NCI-H1417 (cell line): ENCODE measurements around the gene CTIF.

Experiments
- DNase-seq, 3 experiments: peaks; one replicate each; lab custom pipeline; 2025; lab: John Stamatoyannopoulos, UW

Gene CTIF

DNA sequence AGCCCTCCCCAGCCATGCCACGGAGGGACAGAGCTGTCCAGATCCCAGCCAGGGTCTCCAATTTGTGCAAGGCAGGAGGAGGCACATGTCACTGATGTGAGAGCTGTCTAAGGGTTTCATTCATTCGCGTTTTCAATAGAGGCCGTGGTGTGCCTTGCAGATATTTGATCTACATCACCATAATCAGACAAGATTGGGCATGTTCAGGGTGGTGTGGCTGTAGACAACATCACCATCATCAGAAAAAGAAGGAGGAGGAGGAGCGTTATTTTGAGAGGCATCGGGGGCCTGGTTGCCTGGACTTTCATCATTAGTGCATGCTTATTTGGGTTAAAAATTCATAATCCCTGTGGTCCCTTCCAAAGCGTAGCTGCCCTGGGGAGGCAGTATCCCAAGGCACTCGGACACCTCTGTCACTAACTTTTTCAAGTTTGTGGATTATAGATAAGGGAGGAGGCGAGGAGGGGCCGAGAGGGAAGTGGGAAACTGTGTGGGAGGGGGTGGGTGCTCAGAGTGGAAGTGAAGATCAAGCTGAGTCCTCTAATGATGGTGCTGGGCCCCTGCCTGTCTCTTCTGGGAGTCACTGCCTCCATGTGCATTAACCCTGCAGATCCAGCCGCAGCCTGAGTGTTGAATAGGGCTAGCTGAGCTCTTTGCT lies 194.1 kb downstream of the CTIF start:
- peak; percentile 2 to 57 (median 30) for DNase-seq

DNA sequence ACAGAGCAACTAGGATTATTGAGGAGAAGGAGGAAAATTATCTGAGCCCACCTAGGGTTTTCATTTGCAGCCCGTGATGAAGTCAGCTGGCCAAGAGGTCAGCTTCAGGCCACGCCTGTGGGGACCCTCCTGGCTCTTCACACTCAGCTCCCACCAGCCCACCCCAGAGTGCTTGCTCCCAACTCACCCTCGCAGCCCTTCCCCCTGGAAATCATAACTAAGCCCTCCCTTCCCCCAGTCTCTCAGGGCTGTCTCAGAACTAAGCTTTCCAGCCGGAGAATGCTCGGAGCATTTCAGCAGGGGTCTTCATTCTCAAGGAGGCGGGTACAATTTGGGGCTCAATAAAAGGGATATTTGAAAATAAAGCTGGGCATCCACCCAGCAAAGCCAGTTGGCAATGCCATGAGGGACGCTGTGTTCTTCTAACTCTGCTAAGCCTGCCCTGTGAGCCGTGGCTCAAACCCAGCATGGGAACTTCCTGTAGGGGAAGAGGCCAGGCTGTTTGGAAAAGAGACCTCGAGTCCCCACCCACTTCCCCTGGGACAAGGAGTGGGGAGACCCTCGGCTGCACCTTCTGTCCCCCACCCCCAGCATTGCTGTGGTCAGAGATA lies 194.9 kb downstream of the CTIF start:
- DNase-seq: no peak

DNA sequence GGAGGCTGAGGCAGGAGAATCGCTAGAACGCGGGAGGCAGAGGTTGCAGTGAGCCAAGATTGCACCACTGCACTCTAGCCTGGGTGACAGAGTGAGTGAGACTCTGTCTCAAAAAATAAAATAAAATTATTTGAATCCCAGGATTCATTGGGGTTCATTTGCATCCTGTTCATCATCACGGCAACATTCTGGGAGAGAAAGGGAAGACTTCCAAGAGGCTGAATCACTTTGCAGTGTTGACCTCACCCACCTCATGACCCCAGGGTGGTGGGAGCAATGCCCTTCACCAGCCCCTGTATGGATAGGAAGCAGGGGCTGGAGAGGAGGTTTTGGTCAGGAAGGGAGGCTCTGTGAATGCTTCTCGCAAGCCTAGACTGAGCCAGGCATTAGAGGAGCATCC lies 195.6 kb downstream of the CTIF start:
- no peak for DNase-seq

DNA sequence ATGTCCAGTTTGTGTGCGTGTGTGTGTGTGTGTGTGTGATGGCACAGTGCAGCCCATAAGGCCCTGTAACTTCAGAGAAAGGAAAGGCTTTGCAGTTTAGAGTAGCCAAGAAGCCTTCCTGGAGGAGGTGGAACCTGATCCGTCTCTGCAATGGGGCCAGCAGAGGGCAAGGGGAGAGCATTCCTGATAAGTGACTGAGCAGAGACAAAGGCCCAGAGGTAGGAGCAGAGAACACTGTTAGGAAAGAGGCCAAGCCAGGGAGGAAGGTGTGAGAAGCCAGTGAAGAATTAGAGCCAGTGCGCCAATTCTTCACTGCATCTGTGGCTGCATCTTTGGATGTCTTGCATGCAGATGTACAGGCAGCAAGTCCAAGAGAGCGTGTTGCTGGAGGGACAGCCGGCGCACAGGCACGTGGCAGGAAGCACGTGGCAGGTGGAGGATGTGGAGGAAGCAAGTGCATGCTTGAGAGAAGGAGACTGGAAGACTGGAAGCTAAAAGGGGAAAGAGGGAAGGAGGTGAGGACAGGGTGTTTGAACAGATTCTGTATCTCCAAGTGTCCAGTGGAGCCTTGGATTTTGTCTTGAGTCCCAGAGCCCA lies 196.3 kb downstream of the CTIF start:
- no peak for DNase-seq

DNA sequence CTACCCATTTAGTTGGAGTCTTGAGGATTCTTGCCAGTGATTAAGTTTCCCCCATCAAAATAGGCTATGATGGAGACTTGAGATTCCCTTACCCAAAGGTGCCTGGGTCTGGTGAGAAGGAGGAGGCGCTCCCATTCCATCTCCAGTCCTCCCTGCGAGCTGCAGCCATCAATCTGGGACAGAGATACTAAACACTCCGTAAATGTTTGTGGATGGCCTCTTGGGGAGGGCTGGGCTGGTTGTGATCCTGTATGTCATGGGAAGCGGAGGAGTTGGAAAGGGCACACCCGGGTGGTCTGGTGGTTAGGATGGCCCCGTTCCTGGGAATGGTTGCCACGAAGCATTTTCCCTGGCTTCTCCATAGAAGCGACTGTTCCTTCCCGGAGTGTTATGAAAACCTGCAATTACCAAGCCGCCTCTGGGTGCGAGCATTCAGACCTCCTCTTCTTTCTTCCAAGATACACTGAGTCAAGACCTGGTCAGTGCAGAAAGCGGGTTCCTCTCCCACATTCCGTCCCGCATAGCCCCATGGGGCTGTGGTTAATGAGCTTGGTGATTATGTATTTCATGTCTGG lies 196.9 kb downstream of the CTIF start:
- no peak for DNase-seq

DNA sequence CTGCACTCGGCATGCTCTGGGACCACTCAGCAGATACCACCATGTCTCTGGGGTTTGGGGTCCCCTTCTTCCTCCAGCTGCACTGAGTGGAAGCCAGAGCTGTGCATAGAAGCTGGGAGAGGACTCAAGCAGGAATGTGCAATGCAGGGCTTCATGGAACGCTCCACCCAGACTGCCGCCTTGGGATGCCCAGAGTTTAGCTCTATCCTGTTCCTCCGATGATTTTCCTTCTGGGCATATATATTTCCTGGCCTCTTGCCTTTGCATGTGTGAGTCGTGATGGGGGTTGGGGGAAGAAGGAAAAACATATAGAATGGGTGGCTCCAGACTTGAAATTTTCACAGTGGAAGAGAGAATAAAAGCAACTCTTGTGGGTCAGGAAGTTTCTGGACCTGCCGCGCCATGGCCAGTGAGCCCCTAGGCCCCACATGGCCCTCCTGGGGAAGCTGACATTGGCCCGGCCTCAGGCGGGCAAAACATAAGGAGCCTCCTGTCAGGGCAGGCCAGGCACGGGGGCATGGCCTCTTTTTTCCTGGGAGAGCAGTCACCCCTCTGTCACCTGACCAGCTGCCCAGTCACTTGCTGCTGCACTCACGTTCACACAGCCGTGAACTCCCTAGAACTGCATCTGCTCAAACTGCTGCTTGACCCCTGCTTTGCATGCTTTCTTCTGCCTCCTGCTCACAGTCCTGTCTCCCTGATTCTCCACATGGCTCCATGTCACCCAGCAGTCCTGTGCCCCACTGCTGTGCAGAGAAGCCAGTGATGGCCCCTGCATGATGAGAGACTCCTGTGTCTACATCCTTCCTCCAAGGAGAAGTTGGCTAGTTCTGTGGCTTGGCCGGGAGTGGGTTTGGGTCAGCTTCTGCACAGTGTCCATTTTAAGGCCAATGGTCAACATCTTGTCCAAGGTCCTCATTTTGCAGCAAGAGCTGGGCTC lies 197.8 kb downstream of the CTIF start:
- DNase-seq: no peak

DNA sequence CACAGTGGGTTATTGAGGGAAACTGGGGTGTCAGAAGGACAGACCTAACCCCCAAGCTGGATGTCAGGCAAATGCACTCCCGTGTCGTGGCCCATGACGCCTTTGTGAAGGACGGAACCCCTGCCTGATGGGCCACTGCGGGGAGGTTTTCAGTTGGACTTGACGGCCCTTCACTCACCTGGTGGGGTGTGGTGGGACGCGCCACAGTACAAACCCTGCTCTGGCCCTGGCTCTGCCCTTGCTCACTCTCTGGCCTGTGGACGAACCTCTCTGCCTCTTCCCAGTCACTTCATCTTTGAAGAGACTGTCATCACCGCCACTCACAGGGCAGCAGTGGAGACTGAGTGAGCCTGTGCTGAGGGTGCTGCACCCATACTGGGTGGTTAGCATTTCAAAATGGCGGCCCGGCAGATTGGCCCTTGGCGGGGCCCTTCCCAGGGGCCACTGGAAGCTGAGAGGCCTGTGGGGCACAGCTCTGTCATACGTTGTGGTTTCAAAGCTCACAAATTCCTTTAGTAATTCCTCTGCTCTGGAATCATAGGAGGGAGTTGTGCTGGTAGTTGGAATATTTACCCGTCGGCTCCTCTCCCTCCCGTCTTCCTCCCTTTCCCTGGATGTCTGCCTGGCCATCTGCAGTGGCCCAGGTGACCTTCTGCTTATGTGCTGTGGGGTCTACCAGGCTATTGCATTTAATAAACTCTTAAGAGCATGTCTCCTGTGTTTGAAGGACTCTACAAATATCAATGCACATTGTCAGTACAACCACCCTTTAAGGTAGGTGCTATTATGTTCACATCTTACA lies 200.6 kb downstream of the CTIF start:
- DNase-seq: no peak

DNA sequence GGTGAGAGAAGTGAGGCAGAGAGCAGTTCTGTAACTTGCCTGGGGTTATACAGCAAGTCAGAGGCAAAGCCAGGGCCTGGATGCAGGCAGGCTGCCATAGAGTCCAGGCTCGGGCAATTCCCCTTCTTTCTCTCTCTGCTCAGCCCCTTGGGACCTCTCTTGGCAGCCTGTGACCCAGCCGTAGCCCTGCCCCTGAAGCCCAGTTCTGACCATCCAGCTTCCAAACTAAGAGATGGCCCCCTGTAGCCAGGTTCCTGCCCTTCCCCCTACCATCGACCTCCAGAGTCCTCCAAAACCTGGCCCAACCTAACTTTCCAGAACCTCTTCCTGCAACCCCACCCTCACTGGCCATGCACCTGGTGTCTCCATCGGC lies 201.2 kb downstream of the CTIF start:
- no peak for DNase-seq

DNA sequence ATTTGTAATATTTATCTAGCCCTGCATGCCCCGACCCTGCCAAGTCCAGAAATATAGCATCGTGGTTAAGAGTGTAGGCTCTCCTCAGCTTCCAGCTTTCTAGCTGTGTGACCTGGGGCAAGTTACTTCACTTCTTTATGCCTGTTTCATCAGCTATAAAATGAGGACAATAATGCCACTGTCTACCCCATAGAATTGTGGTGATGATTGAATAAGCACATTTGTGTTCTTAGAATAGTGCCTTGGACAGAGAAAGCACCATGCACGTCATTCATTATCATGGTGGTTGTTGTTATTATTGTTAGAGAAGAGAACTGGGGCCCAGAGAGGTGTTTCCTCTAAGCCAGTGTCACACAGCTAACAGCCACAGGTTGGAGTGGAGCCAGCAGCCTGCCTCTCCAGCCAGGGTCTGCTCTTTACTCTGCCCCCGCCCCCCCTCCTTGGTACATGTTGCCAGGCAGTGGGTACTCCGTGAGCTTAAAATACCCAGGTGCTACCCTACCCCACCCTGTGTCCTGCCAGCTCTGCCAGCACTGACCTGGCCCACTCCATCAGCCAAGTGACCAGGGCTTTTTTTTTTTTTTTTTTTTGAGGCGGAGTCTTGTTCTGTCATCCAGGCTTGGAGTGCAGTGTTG lies 202.1 kb downstream of the CTIF start:
- DNase-seq: no peak

DNA sequence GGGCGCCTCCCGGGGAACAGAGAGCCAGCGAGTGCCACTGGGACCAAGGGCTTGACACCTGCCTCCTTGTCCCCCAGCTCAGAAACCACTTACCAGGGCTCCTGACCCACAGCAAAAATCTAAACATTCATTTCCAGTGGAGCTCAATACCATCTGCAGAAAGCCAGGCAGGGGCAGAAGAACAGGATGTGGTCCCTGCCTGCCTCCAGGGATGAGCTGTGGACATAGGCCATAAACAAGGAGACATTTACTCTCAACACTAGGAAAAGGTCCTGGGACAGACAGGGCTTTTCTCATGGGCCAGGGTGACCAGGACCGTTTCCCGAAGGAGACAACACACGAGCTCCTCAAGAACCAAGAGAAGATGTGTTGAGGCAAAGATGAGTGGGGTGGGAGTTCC lies 203.0 kb downstream of the CTIF start:
- no peak for DNase-seq

DNA sequence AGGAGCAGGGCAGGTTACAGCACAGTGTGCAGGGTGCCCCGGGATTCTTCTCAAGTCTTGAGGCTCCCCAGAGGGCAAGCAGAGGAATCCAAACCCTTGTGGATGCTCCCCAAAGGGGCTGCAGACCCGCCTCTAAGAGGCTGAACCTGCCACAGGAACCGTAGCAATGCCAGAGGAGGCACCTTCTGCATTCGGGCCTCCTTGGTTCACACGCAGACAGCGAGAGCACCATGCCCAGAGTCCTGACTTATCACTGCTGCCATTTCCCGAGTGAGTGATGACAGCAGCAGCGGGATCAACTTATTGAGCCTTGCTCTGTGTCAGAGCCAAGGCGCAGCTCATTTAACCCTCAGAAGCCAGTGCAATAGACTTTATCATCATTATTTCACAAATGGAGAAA lies 203.5 kb downstream of the CTIF start:
- no peak for DNase-seq

DNA sequence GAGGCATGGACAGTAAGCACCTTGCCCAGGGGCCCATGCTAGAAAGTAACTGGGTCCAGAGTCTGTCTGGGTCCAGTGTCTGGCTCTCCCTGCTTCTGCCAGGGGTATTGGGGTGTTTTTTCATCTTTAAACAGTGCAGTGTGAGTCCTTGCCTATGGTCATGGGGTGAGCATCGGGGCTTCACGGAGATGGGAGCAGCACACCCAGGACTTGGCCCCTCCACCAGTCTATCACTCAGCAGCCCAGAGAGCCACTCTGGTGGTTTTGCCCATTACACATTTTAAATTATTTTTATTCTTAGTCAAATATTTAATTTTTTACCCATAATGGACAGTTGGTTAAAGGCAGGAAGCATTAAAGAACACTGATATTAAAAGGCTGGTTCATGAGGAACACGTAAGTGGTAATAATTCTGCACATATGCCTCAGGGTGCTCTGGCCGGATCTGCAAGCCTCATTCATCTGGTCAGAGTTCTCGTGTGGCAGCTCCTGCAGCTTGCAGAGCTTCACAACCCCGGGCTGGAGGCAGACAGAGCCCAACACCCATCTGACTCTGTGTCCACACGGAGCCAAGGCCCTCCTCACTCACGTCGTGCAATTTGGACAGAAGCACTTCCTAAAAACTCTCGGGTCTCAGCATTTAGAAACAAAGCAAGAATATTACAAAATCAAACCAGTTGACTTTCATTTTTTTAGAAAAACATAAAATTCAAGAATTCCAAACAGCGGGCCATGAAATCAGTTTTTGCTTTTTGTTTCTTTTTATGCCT lies 204.1 kb downstream of the CTIF start:
- DNase-seq: no peak

DNA sequence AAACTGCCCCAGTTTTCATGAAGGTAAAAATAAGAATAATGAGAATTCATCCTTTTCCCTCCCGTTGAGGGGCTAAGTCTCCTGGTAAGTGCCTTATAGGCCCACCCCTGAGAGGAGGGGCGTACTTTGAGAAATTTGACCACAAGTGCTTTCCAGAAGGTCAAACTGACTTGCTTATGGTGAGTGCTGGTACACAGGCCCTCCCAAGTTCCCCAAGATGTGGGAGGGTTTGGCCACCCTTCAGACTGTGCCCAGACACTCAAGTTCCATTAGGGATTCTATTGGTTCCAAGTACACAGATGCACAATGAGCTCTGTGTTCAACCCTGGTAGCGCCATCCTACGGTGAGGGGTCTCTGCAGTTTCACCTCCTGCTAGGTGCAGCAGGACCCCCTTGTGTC lies 205.1 kb downstream of the CTIF start:
- no peak for DNase-seq

DNA sequence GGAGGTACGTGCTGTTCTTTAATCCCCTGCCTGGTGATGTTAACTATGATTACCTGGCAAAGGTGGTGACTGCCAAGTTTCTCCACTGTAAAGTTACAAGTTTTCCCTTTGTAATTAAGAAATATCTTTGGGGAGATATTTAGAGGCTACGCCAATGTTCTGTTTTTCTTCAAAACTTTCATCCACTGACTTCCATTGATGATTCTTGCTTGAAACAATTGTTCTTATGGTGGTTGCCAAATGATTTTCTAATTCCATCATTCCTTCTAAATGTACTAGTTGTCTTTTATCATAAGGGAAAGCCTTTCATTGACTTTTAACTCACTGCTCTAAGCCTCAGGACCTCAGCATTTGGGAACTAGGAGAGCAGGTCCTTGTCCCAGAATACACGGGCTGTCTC lies 206.5 kb downstream of the CTIF start:
- no peak for DNase-seq

DNA sequence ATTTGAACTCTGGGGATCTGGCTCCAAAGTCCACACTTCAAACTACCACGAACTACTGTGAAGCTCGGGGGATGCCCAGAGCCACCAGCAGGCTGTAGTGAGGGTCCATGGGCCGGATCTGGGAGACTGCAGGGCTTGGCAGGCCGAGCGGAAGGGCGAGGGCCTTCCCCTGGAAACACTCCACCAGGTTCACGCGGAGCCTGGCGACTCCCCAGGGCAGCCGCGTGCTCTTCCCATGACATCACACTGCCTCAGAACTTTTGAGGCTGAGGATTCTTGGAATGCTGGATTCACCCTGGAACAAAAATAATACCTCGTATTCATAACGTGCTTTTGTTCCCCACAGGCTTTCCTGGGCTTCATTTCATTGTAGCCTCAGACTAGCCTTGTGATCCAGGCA lies 210.9 kb downstream of the CTIF start:
- DNase-seq: no peak

DNA sequence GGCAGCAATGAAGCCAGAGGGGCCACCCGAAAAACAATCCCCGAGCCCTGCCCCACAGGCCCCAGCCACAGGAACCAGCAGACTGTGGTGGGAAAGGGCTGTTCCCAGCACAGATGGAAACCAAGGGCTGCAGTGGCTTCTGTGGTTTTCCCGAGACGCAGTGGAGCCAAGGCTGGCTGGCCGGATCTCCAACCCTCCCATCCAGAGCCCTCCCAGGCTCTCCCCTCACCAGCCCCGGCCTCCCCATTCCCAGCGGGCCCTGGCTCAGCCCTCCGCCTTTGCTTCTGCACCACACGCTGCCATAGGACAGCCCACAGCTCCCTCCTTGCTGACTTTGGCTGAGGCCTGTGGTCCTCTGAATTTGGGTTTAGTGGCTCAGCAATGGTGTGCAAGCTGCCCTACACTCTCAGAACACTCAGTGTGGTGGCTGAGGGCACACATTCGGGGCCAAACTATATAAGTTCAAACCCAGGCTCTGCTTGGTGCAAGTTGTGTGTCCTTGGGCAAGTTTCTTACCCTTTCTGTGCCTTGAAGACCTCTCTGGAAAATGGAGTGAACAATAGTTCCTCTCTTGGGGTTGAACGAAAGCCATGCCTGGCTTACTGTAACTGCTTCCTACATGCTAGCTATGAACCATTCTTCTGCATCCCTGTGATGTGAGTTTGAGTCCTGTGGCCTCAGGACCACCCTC lies 211.8 kb downstream of the CTIF start:
- DNase-seq: no peak

DNA sequence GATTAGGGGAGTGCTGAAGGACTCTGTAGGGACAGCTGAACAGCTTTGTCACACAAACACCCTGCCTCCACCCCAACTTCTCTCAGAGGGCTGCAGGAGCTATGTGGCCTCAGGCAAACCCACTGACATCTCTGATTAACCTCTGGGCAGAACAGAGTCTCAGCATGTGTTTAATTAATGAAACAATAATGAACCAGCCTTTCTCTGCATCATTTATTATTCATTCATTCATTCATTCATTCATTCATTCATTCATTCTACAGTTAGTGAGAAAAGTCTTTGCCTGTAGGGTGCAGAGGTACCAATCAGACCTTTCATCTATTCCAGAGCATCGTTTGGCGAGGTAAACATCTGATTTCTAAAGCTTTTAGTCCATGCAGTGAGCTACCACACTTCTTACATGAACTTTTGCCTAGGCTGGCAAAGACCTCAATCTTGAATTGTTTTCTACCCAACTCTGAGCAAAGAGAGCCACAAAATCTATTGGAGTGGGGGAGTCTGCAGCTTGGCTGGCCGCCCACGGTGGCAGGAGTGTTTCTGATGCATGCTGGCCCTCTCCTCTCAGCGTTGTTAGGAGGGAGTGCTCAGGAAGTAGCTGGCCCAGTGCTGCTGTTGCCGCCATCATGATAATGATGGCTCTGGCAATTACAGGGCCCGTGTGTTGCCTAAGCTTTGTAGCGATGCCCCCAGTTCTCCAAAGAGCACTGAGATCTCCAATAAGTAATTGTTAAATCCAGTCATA lies 213.1 kb downstream of the CTIF start:
- DNase-seq: no peak

DNA sequence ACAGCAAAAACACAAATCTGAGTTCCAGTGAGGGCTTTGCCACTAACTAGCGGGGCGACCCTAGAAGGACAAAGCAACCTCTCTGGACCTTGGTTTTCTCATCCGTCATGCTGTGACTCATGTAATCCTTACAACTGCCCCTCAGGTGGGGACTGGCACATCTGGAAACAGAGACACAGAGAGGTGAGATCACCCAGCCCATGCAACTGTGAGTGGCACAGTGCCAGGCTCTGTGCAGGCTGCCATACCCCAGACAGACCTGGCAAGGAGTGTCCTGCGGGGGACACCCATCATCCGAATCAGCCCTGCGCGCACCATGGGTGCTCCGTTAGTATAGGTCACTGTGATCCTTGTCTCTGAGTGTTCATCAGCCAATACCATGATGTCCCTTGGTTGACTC lies 213.6 kb downstream of the CTIF start:
- DNase-seq: no peak

DNA sequence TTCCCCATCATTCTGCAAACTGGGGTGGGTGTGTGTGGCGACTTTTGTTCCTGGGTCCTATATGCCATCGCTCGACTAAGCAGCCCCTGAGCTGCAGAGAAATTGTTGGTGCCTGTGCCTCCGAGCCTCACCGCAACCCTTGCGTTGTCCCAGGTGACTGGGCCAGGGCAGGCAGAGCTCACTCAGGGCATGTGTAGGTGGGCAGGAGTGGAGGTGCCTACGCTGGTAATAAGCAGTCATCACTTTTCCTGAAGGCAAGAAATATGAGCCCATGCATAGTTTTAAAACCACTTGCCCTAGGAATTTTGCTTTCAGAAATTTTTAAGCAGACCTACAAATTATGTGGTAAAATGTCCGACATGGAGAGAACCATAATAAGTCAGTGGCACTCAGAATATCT lies 214.1 kb downstream of the CTIF start:
- DNase-seq: no peak
